ENCODE data around the gene KIAA2012.

DNA sequence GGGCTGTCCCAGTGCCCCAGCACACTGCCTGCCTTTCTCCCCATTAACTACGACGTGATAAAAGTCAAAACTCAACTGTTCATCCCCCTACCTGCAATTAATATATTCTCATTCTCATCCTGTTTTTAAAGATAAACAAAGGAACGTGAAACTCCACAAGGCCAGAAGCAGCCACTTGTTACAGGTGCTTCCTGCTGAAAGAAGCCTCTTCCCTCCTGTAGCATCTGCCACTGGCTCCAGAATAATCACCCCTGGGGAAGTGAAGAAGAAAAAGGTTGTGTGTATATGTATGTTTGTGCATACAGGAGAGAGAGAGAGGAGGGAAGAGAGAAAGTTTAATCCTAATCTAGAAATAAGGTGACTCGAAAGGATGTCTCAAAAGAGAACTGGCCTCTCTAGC lies 27.1 kb downstream of the KIAA2012 start:
- TF ChIP-seq, protein P1, sequence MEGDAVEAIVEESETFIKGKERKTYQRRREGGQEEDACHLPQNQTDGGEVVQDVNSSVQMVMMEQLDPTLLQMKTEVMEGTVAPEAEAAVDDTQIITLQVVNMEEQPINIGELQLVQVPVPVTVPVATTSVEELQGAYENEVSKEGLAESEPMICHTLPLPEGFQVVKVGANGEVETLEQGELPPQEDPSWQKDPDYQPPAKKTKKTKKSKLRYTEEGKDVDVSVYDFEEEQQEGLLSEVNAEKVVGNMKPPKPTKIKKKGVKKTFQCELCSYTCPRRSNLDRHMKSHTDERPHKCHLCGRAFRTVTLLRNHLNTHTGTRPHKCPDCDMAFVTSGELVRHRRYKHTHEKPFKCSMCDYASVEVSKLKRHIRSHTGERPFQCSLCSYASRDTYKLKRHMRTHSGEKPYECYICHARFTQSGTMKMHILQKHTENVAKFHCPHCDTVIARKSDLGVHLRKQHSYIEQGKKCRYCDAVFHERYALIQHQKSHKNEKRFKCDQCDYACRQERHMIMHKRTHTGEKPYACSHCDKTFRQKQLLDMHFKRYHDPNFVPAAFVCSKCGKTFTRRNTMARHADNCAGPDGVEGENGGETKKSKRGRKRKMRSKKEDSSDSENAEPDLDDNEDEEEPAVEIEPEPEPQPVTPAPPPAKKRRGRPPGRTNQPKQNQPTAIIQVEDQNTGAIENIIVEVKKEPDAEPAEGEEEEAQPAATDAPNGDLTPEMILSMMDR (tag by site-specific recombination; IDR thresholded peaks at IDR 0.05), result no peak
- no peak for TF ChIP-seq SP2 (tag by site-specific recombination; IDR thresholded peaks at IDR 0.05)
- TF ChIP-seq ZNF747 (tag by site-specific recombination; IDR thresholded peaks at IDR 0.05), result no peak
- no peak for TF ChIP-seq ZNF549 (tag by site-specific recombination; IDR thresholded peaks at IDR 0.05)
- TF ChIP-seq YY1 (tag by site-specific recombination; IDR thresholded peaks at IDR 0.05), result no peak
- TF ChIP-seq ZFP69B (tag by site-specific recombination; IDR thresholded peaks at IDR 0.05), result no peak
- TF ChIP-seq ZNF350 (tag by site-specific recombination; IDR thresholded peaks at IDR 0.05), result no peak
- TF ChIP-seq, protein P2, sequence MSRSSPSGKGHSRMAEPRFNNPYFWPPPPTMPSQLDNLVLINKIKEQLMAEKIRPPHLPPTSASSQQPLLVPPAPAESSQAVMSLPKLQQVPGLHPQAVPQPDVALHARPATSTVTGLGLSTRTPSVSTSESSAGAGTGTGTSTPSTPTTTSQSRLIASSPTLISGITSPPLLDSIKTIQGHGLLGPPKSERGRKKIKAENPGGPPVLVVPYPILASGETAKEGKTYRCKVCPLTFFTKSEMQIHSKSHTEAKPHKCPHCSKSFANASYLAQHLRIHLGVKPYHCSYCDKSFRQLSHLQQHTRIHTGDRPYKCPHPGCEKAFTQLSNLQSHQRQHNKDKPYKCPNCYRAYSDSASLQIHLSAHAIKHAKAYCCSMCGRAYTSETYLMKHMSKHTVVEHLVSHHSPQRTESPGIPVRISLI (tag by site-specific recombination; IDR thresholded peaks at IDR 0.05), result no peak
- no peak for TF ChIP-seq ZNF426 (tag by site-specific recombination; IDR thresholded peaks at IDR 0.05)
- TF ChIP-seq ZNF548 (tag by site-specific recombination; IDR thresholded peaks at IDR 0.05), result no peak
- TF ChIP-seq ZBTB17 (tag by site-specific recombination; IDR thresholded peaks at IDR 0.05), result no peak
- no peak for TF ChIP-seq MEIS1 (CRISPR knock-in tag; IDR thresholded peaks at IDR 0.05; ENCODE audit: borderline replicate concordance)
- TF ChIP-seq, protein P3, sequence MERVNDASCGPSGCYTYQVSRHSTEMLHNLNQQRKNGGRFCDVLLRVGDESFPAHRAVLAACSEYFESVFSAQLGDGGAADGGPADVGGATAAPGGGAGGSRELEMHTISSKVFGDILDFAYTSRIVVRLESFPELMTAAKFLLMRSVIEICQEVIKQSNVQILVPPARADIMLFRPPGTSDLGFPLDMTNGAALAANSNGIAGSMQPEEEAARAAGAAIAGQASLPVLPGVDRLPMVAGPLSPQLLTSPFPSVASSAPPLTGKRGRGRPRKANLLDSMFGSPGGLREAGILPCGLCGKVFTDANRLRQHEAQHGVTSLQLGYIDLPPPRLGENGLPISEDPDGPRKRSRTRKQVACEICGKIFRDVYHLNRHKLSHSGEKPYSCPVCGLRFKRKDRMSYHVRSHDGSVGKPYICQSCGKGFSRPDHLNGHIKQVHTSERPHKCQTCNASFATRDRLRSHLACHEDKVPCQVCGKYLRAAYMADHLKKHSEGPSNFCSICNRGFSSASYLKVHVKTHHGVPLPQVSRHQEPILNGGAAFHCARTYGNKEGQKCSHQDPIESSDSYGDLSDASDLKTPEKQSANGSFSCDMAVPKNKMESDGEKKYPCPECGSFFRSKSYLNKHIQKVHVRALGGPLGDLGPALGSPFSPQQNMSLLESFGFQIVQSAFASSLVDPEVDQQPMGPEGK (tag by site-specific recombination; IDR thresholded peaks at IDR 0.05), result no peak
